AG08395 (cell line): ENCODE results near the gene TSLP.
A peak's percentile ranks its signal among the peaks of the same experiment; 100 is the strongest.

Experiments used
- DNase-seq: peaks from one replicate; pipeline ENCODE4 v3.0.0; 2012; ENCODE audit warnings: mixed read lengths, low spot score

Gene TSLP

DNA sequence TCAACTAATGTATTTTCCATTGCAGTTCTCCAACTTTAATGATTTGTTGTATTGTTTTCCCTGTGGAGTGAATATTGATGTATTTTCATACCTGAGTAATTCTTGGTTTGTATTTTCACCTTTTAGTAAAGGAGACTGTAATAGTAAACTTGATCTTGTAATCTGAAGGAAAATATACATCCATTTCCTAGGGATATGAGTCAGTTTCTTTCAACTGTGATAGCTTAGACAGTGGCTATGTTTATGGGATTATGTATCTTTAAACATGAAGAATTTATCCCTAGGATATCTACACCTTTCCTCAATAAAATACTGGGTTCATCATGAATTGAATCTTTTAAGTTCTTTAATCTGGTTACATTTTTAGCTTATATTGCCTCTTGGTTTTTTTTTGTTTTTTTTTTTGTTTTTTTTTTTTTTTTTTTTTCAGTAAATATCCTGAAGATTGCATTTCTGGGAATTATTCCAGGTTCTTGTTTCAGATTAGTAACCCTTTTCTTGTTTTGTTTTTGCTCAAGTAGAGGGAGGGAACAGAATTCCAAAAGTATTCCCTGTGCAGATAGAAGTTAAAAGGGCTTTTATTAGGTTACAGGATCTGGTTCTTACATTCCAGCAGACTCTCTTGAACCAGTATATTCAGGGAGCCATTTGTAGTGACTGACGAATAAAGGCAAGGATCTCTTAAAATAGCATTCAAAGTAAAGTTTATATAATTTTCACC is 27.7 kb downstream of the TSLP start:
- peak; percentile 3 for DNase-seq

DNA sequence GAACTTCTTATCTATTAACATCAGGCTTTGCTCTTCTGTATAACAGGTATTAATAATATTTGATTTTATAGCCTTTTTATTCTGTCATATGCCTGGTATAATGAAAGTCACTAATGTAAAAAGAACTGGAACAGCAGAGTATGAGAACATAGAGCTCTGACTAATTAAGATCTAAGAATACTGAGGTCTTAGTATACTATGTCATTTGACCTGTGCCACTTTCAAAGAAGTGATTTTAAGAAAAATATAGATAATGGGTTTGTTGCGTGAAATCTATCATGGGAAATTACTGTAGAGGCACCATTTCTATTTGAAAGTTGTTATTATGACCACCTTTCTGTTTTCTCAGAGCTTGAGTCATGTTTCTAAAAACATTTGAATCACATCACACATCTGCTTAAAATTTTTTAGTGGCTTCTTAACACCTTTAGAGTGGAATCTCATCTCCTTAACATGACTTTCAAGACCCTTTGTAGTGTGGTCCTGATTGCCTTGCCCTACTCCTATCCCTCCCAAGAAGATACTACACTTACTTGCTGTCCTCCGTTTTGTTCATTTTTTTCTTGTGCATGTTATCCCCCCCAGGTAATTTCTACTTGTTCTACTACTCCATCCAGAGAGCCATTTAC is 34.9 kb downstream of the TSLP start:
- no peak for DNase-seq

DNA sequence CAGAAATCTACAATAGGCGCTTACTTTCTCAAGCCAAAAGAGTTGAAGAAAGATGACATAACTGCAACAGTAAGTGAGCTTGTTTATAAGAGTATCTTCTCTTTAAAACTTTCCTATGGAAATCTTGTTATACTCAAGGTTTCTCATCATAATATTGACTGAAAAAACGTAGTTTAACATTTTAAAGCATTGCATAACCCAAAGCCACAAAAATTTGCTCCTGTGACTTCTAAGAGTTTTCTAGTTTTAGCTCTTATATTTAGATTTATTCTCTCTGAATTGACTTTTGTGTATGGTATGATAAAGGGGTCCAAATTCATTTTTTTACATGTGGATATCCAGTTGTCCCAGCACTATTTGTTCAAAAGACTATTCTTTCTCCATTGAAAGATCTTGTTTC is 35.9 kb downstream of the TSLP start:
- no peak for DNase-seq

DNA sequence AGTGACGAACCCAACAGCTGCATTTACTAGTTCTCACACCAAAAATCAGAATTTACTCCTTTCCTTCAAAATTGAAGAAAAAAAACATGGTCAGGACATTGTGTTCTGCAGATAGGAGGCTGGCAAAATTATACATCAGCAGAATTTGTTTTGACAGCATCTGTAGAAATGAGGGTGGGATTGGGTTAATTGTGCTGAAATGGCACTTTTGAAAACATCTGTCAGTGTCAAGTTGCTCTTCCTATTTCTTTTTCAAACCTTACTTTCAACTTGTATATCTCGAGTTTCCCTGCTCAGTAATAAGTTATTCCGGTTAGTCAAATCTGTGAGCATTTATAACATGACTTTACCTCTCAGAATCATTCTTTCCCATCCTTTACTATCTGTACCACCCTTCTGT is 40.4 kb downstream of the TSLP start:
- no peak for DNase-seq

DNA sequence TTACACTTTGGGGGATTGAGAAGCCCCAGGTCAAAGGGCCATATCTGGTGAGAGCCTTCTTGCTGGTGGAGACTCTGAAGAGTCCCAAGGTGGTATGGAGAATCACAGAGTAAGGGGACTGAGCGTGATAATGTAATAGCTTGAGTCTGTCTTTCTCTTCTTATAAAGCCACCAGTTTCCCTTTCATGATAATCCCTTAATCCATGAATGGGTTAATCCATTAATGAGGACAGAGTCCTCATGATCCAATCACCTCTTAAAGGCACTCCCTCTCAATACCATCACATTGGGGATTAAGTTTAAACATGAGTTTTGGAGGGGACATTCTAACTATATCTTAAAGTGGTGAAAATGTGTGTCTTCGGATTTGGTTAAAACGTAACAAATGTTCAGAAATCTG is 42.2 kb downstream of the TSLP start:
- DNase-seq = no peak

DNA sequence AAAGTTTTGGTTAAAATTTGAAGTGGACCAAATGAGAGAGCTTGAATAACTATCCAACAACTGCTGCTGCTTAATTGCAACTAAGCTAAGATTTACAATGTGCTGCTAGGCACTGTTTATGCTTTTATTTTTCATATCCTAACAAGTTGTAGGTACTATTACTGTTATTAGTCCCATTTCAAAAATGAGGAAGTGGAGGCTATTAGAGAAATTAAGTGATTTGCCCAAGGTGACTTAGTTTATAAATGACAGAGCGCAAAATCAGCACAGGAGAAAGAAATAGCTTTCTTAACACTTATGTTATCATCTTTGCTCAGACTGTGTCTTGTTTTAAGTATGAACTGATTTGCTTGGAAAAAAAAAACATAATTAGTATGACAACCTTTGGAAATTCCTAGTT is 43.7 kb downstream of the TSLP start:
- DNase-seq = no peak

DNA sequence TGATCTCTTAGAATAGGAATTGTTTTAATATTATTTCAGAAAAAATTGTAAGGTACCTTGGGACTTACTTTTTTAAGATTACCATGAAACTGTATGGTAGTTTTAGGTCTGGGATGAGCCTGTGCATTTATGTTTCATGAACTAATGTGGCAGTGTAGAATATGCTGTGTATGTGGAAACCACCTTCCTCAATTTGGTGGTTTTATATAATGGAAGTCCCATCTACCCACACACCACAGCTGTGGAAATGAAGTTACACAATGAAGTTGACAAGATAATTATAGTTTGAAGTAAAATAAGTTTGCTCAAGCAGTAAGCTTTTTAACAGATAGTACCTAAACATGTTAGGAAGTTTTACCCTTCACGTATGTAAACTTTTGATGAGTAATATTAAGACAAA is 45.0 kb downstream of the TSLP start:
- no peak for DNase-seq

DNA sequence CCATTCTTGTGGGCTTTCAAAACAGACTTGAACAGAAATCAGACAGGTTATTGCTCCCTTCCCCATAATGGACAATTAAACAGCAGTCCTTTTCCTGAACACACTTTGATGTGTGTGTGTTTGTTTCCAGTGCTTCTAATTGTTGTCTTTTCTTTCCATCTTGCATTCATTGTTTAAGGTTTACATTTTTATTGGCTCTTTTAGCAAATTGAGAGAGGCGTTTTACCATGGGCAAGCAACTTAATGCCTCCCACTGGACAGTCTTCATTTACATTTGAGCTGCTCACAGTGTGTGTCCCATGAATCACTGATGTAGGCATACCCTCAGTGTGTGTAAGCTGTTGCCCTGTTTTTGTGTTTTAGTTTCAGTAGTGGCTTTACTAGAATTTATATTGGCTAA is 45.6 kb downstream of the TSLP start:
- DNase-seq = no peak

DNA sequence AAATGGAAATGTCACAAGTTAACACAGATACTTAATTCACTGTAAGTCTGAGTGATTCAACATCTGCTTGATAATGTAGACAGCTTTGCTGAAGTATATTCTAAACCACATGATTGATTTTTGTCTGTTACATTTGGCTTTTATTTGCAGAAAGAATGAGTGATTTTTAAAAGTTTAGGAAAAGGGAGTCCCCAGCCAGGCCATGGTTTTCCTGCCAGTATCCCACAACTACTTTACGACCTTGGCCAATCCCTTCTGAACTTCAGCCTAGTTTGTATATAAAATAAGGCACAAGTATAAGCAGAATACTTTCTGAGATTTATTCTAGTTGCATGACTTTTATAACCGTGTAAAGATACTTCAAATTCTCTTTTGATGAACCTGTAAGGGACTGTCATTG is 47.7 kb downstream of the TSLP start:
- no peak for DNase-seq

DNA sequence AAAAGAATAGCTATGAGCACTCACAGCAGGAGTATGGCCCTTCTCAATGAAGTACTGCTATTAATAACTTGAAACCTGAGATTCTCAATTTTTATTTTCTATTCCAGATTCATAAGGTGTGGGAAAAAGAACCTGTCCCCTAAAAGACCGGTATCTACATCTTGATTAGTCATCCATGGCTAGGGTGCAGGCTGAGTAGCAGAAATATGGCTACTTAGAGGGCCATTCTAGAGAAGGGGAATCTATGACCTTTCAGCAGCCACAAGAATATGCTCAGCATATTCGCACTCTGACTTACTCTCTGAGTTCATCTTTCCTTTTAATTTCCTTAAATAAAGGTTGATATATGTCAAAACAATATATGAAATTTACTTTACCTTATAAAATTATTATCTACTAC is 48.3 kb downstream of the TSLP start:
- no peak for DNase-seq

DNA sequence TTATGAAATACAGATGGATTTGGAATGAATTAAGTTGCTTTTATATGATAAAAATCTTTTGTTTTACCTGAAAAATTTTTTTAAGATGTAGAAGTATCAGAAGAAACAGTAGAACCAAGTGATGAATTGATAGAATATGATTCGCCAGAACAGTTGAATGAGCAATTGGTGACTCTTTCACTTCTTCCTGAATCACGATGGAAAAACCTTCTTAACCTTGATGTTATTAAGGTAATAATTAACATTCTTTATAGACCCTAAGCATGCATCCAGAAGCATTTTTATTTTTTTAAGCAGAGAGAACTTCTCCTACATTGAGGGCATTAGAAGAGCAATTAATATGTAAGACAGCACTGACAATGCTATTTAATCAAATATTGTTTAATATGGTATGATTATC is 49.4 kb downstream of the TSLP start:
- DNase-seq = no peak

DNA sequence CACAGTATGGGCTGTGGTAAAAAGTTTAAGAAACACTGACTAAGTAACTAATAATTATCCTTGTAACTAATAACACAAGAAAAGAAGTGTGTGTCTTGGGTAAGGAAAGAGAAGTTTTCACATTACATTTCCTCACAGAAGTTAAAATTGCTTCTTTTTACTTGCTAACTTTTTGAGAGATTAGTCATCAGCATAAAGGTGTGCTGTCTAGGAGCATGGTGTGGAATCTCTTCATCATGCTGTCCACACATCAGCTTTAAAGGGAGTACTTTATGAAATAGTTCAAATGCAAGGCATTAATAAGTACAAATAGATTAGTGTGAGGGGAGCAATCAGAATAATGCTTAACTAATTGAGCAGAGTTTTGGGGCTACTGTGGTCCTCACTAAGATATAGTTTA is 50.4 kb downstream of the TSLP start:
- no peak for DNase-seq

DNA sequence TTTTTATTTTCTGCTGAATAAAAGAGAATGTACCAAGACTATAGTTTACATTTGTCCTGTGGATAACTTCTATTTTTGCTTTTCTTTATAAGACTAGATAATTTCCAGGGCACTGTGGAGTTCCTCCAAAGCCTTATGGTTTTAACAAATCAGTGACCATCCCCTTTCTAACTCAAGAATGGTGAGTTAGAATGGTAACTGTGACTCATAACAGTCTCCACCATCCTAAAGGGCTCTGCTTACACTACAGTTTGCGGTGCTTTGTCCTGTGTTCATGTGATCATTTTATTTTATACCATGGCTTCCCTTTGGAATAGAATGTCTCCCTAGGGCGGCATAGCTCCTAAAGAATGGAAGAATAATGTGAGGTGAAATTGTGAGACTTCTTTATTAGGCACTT is 50.9 kb downstream of the TSLP start:
- no peak for DNase-seq

DNA sequence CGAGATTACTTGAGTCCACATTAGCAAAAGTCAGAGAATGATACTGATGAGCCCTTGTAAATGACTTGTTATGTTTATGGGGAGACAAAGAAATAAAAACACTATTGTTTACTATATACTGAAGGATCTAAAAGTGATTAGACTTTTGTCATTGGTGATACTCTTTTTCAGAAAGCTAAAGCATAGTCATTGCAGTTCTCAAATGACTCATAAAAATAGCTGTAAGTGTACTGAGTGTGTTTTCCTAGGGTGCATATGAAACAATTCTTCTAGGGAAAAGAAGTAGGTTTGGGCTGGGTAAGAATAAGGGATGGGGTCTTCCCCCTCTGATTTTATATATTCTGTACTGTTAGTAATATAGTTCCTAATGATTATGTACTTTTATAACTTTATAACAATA is 53.3 kb downstream of the TSLP start:
- DNase-seq = no peak

DNA sequence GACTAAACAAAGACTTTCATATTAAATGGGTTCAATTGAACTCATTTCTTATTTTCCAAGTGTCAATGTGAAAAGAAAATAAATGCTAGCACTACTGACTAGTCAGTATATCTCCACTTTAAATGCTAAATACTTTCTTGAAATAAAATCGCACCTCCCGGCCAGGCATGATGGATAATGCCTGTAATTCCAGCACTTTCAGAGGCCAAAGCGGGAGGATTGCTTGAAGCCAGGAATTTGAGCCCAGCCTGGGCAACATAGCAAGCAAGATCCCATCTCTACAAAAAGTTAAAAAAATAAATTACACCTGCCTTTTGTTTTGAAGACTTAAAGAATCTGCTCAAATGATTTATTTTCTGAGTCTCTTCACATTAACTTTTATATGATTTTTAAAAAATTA is 55.4 kb downstream of the TSLP start:
- no peak for DNase-seq
